Stimulated activated CD8-positive, alpha-beta memory T cell treated with anti-CD3 and anti-CD28 coated beads, Interleukin-4, amount 100 ng/mL, for 4 hours (primary cell): ENCODE results near the gene SORCS1.

Experiments
- DNase-seq, 2 donors: peaks; one replicate each; pipeline ENCODE4 v3.0.0-alpha.2; 2020; ENCODE audit warnings: low read depth in 2 of 2, low spot score in 1 of 2

Gene SORCS1

GRCh38 chr10:107104026-107104652 lies 60.4 kb downstream of the SORCS1 start:
- no peak for DNase-seq

- DNase-seq: no peak
Observed at GRCh38 chr10:107103174-107104025, 61.1 kb downstream of the SORCS1 start.

GRCh38 chr10:107098326-107098725 lies 66.2 kb downstream of the SORCS1 start:
- no peak for DNase-seq

- DNase-seq: no peak
Observed at GRCh38 chr10:107094824-107095522, 69.5 kb downstream of the SORCS1 start.

GRCh38 chr10:107092321-107092720 lies 72.2 kb downstream of the SORCS1 start:
- no peak for DNase-seq

- no peak for DNase-seq
Observed at GRCh38 chr10:107091126-107091525, 73.4 kb downstream of the SORCS1 start.

- no peak for DNase-seq
Observed at GRCh38 chr10:107085665-107086525, 78.6 kb downstream of the SORCS1 start.

GRCh38 chr10:107083388-107084009 lies 81.0 kb downstream of the SORCS1 start:
- DNase-seq: no peak

- no peak for DNase-seq
Observed at GRCh38 chr10:107081644-107082043, 82.9 kb downstream of the SORCS1 start.

- DNase-seq: no peak
Observed at GRCh38 chr10:107075117-107075516, 89.4 kb downstream of the SORCS1 start.

GRCh38 chr10:107072786-107073185 lies 91.7 kb downstream of the SORCS1 start:
- DNase-seq: no peak

GRCh38 chr10:107072028-107072427 lies 92.5 kb downstream of the SORCS1 start:
- DNase-seq: no peak

- DNase-seq: no peak
Observed at GRCh38 chr10:107071301-107071700, 93.2 kb downstream of the SORCS1 start.

- no peak for DNase-seq
Observed at GRCh38 chr10:107067843-107068242, 96.7 kb downstream of the SORCS1 start.

GRCh38 chr10:107064075-107064474 lies 100.4 kb downstream of the SORCS1 start:
- no peak for DNase-seq

- DNase-seq: no peak
Observed at GRCh38 chr10:107059872-107060271, 104.6 kb downstream of the SORCS1 start.

GRCh38 chr10:107059068-107059804 lies 105.3 kb downstream of the SORCS1 start:
- DNase-seq: no peak

GRCh38 chr10:107058331-107058730 lies 106.2 kb downstream of the SORCS1 start:
- DNase-seq: no peak

- no peak for DNase-seq
Observed at GRCh38 chr10:107056182-107056581, 108.3 kb downstream of the SORCS1 start.
